ENCODE data around the gene PIK3R3. TPM values are rescaled to one million over a fixed set of nuclear protein-coding genes. Genes with fewer than 3 reads are reported as not detected.

The PIK3R3 gene
- total and polyA plus RNA-seq, 2 experiments from 2014 or later, result 6.4 to 11.5 TPM

DNA sequence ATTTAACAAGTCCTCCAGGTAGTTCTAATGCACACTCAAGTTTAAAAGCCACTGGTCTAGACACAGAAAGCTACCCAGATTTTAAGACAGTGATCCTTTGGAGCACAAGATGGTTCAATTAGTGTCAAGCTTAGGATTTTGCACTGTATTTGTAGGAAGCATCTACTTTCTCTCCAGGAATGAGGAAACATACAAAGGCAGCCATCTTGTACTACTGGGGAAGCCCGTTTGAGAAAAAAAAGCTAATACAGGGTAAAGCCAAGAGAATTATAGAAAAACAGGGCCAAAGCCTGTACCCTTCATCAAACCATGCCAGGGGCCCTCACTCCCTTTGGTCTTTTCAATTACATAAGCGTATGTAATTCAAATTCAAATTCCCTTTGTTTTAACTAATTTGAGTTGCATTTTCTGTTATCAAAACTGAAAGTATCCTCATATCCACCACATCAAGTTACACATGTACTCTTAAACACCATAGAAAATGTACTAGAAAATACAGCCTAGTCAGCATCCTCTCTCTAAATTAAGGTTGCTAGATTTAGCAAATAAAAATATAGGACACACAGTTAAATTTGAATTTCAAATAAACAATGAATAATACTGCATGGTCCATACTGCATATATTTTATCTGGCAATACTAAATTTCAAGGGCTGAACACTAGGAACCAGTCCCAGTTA, 17.4 kb downstream of the PIK3R3 start:
- DNase-seq (ENCODE audit: low read depth in 1 of 2, low spot score in 1 of 2), result no peak
- H3K36me3 ChIP-seq, result no peaks in the 10 kb centered on the region
- H3K4me1 ChIP-seq (ENCODE audit: low read depth), result no peaks in the 10 kb centered on the region
- no peaks in the 10 kb centered on the region for H3K27me3 ChIP-seq
- H3K9me3 ChIP-seq (ENCODE audit: low read depth), result no peaks in the 10 kb centered on the region
- no peak overlapping the region for H3K4me3 ChIP-seq
- H3K27ac ChIP-seq, result no peak overlapping the region
- TF ChIP-seq, protein P1, sequence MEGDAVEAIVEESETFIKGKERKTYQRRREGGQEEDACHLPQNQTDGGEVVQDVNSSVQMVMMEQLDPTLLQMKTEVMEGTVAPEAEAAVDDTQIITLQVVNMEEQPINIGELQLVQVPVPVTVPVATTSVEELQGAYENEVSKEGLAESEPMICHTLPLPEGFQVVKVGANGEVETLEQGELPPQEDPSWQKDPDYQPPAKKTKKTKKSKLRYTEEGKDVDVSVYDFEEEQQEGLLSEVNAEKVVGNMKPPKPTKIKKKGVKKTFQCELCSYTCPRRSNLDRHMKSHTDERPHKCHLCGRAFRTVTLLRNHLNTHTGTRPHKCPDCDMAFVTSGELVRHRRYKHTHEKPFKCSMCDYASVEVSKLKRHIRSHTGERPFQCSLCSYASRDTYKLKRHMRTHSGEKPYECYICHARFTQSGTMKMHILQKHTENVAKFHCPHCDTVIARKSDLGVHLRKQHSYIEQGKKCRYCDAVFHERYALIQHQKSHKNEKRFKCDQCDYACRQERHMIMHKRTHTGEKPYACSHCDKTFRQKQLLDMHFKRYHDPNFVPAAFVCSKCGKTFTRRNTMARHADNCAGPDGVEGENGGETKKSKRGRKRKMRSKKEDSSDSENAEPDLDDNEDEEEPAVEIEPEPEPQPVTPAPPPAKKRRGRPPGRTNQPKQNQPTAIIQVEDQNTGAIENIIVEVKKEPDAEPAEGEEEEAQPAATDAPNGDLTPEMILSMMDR (IDR thresholded peaks at IDR 0.05; ENCODE audit: low read depth, low read length), result no peak

DNA sequence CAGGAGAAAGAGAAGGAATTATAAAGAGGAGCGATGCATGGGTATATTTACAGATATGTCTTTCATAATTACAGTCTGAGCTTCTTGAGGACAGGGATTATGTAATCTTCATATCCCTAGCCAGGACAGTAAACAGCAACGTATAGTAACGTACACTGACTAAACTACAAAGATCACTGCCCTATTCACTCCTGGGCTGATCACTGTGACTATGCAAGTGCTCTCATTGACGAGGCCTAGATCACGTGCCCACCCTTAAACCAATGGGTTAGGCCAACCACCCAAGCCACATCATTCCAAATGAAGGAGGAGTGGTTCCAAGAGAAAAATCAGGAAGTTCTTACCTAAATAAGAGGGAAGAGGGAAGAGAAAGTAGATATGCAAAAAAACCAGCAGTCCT, 18.5 kb downstream of the PIK3R3 start:
- Histone ChIP-seq H3K9me3 (ENCODE audit: low read depth) (no peaks in the 10 kb centered on the region), H3K27ac (no peak overlapping the region), H3K4me3 (no peak overlapping the region), H3K36me3 (no peaks in the 10 kb centered on the region), H3K27me3 (no peaks in the 10 kb centered on the region), H3K4me1 (ENCODE audit: low read depth) (no peaks in the 10 kb centered on the region)
- DNase-seq (ENCODE audit: low read depth in 1 of 2, low spot score in 1 of 2), result no peak
- TF ChIP-seq, protein P1 (IDR thresholded peaks at IDR 0.05; ENCODE audit: low read depth, low read length), result no peak

DNA sequence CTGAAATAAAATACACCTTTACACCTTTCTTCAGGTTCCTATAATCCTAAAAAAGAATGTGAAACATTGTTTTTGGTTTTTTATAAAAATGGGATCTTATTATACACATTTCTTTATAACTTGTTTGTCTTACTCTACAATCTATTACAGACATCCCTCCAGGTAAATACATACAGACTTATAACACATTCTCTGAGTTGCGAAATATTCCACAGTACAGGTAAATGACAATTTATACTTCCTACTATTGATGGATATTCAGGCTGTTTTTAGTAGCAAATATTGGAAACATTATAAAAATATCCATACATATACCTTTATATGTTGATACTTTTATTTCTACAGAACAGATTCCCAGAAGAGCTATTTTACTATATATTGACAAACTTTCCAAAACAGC, 20.3 kb downstream of the PIK3R3 start:
- Histone ChIP-seq H3K36me3 (no peaks in the 10 kb centered on the region), H3K27ac (no peak overlapping the region), H3K4me1 (ENCODE audit: low read depth) (no peaks in the 10 kb centered on the region), H3K9me3 (ENCODE audit: low read depth) (no peaks in the 10 kb centered on the region), H3K4me3 (no peak overlapping the region), H3K27me3 (no peaks in the 10 kb centered on the region)
- no peak for DNase-seq (ENCODE audit: low read depth in 1 of 2, low spot score in 1 of 2)
- TF ChIP-seq, protein P1 (IDR thresholded peaks at IDR 0.05; ENCODE audit: low read depth, low read length), result no peak

DNA sequence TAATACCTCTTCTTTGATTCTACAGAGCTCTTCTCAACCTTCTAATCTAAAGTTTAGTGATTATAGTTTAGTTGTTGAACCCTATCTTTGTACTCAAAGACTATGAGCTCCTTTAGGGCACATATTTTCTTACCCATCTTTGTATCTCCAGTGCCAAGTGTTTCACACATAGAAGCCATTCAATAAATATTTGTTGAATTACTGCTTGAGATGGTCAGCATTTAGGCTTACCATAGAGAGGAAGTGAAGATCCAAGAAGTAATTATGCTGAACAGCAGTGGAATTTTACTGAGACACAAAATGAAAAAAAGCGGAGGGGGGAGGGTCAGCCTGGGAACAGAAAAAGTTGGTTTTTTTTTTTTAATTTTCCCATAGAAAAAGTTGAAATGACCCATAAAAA, 21.9 kb downstream of the PIK3R3 start:
- no peaks in the 10 kb centered on the region for H3K27me3 ChIP-seq
- H3K4me3 ChIP-seq, result no peak overlapping the region
- no peaks in the 10 kb centered on the region for H3K4me1 ChIP-seq (ENCODE audit: low read depth)
- H3K36me3 ChIP-seq, result no peaks in the 10 kb centered on the region
- H3K9me3 ChIP-seq (ENCODE audit: low read depth), result no peaks in the 10 kb centered on the region
- DNase-seq (ENCODE audit: low read depth in 1 of 2, low spot score in 1 of 2), result no peak
- TF ChIP-seq, protein P1 (IDR thresholded peaks at IDR 0.05; ENCODE audit: low read depth, low read length), result no peak
- no peak overlapping the region for H3K27ac ChIP-seq

DNA sequence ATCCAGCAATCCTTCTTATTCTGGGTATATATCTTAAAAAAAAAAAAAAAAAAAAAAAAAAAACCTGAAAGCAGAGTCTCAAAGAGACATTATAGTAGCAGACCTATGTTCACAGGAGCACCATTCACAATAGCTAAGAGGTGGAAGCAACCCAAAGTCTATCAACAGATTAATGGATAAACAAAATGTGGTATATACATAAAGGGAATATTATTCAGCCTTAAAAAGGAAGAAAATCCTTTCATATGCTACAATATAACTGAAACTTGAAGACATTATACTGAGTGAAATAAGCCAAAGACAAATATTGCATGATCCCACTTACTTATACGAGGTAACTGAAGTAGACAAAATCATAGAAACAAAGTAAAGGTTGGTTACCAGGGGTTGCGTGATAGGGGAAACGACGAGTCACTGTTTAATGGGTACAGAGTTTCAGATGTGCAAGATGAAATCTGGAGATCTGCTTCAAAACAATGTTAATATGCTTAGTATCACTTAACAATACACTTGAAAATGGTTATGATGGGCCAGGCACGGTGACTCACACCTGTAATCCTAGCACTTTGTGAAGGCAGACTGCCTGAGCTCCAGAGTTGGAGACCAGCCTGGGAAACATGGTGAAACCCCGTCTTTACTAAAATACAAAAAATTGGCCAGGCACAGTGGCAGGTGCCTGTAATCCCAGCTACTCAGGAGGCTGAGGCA, 29.5 kb downstream of the PIK3R3 start:
- Histone ChIP-seq H3K36me3 (no peaks in the 10 kb centered on the region), H3K4me1 (ENCODE audit: low read depth) (no peaks in the 10 kb centered on the region), H3K9me3 (ENCODE audit: low read depth) (no peaks in the 10 kb centered on the region), H3K27me3 (no peaks in the 10 kb centered on the region), H3K4me3 (no peak overlapping the region), H3K27ac (no peak overlapping the region)
- no peak for DNase-seq (ENCODE audit: low read depth in 1 of 2, low spot score in 1 of 2)
- TF ChIP-seq, protein P1 (IDR thresholded peaks at IDR 0.05; ENCODE audit: low read depth, low read length), result no peak

All from cardiac muscle cell (in vitro differentiated cells and primary cell).